H9 (cell line): ENCODE data around the gene LHPP. TPM values are rescaled to one million over a fixed set of nuclear protein-coding genes. Genes with fewer than 3 reads are reported as not detected.

Experiments used
- DNase-seq: peaks from one replicate; pipeline ENCODE4 v3.0.0-alpha.2; 2017
- H2AFZ ChIP-seq: one replicate; pipeline ENCODE4 v1.6.1; 2013; ENCODE audit warnings: mild to moderate bottlenecking, low read length, control low read depth, moderate library complexity
- H2AK5ac ChIP-seq: 2 replicates; pipeline ENCODE4 v1.6.1; 2013; ENCODE audit warnings: low read length, control low read depth, mixed read lengths; ENCODE audit not compliant: insufficient read length
- H2BK120ac ChIP-seq: one replicate; pipeline ENCODE4 v1.6.1; 2013; ENCODE audit warnings: low read depth, mild to moderate bottlenecking, low read length, control low read depth, inconsistent platforms; ENCODE audit not compliant: poor library complexity, severe bottlenecking
- H2BK12ac ChIP-seq: 2 replicates; pipeline ENCODE4 v1.6.1; 2013; ENCODE audit warnings: low read length, control low read depth, mixed read lengths, low read depth; ENCODE audit not compliant: insufficient read length
- H2BK15ac ChIP-seq: 2 replicates; pipeline ENCODE4 v1.6.1; 2013; ENCODE audit warnings: low read depth, low read length, control low read depth
- H2BK20ac ChIP-seq: one replicate; pipeline ENCODE4 v1.6.1; 2013; ENCODE audit warnings: low read depth, mild to moderate bottlenecking, low read length, control low read depth, inconsistent platforms; ENCODE audit not compliant: poor library complexity, severe bottlenecking
- H2BK5ac ChIP-seq: 2 replicates; pipeline ENCODE4 v1.6.1; 2013; ENCODE audit warnings: low read length, control low read depth, mixed read lengths; ENCODE audit not compliant: insufficient read length
- H3K14ac ChIP-seq: 2 replicates; pipeline ENCODE4 v1.6.1; 2013; ENCODE audit warnings: low read length, control low read depth; ENCODE audit not compliant: insufficient read depth
- H3K18ac ChIP-seq: 2 replicates; pipeline ENCODE4 v1.6.1; 2013; ENCODE audit warnings: low read depth, mild to moderate bottlenecking, mixed read lengths, low read length, control low read depth; ENCODE audit not compliant: insufficient read length
- H3K23ac ChIP-seq: 2 replicates; pipeline ENCODE4 v1.6.1; 2013; ENCODE audit warnings: low read length, control low read depth, mixed read lengths, low read depth; ENCODE audit not compliant: insufficient read length
- H3K23me2 ChIP-seq: 2 replicates; pipeline ENCODE4 v1.6.1; 2013; ENCODE audit warnings: low read depth, mild to moderate bottlenecking, mixed read lengths, low read length, control low read depth; ENCODE audit not compliant: insufficient read length, poor library complexity, severe bottlenecking
- H3K27ac ChIP-seq: 2 replicates; pipeline ENCODE4 v1.5.1; 2013; ENCODE audit warnings: low read length, control low read depth, mixed read lengths, low read depth; ENCODE audit not compliant: insufficient read length
- H3K27me3 ChIP-seq: 2 replicates; pipeline ENCODE4 v1.6.1; 2013; ENCODE audit warnings: low read length, control low read depth, inconsistent platforms; ENCODE audit not compliant: insufficient read depth
- H3K4ac ChIP-seq: 2 replicates; pipeline ENCODE4 v1.6.1; 2013; ENCODE audit warnings: low read depth, mild to moderate bottlenecking, control low read depth, inconsistent platforms, low read length, moderate library complexity
- H3K4me1 ChIP-seq: 2 replicates; pipeline ENCODE4 v1.6.1; 2013; ENCODE audit warnings: low read length, control low read depth, inconsistent platforms; ENCODE audit not compliant: insufficient read depth
- H3K4me2 ChIP-seq: 2 replicates; pipeline ENCODE4 v1.6.1; 2013; ENCODE audit warnings: low read length, control low read depth, mixed read lengths; ENCODE audit not compliant: insufficient read length, insufficient read depth
- H3K56ac ChIP-seq: 2 replicates; pipeline ENCODE4 v1.6.1; 2013; ENCODE audit warnings: low read depth, mild to moderate bottlenecking, mixed read lengths, low read length, control low read depth; ENCODE audit not compliant: insufficient read length
- H3K79me1 ChIP-seq: 2 replicates; pipeline ENCODE4 v1.6.1; 2013; ENCODE audit warnings: low read depth, mild to moderate bottlenecking, moderate library complexity, low read length, control low read depth, inconsistent platforms; ENCODE audit not compliant: insufficient read depth, poor library complexity, severe bottlenecking
- H3K79me2 ChIP-seq: 2 replicates; pipeline ENCODE4 v1.6.1; 2013; ENCODE audit warnings: low read length, control low read depth, inconsistent platforms; ENCODE audit not compliant: insufficient read depth
- H3K9ac ChIP-seq: 2 replicates; pipeline ENCODE4 v1.6.1; 2013; ENCODE audit warnings: low read length, control low read depth, mixed read lengths; ENCODE audit not compliant: insufficient read length; ENCODE audit errors: extremely low read depth
- H3K9me3 ChIP-seq: one replicate; pipeline ENCODE4 v1.6.1; 2013; ENCODE audit warnings: low read depth, low read length, inconsistent platforms; ENCODE audit not compliant: control insufficient read depth
- H3T11ph ChIP-seq: one replicate; pipeline ENCODE4 v1.6.1; 2013; ENCODE audit warnings: mild to moderate bottlenecking, low read length, control low read depth, inconsistent platforms
- H4K20me1 ChIP-seq: one replicate; pipeline ENCODE4 v1.6.1; 2013; ENCODE audit not compliant: control insufficient read depth, insufficient read length, insufficient read depth
- H4K5ac ChIP-seq: 2 replicates; pipeline ENCODE4 v1.6.1; 2013; ENCODE audit warnings: low read depth, mild to moderate bottlenecking, mixed read lengths, low read length, control low read depth; ENCODE audit not compliant: insufficient read length
- H4K8ac ChIP-seq: replicated peaks from 2 replicates; pipeline ENCODE4 v1.6.1; 2013; ENCODE audit warnings: low read length, control low read depth, mixed read lengths, low read depth; ENCODE audit not compliant: insufficient read length
- H4K91ac ChIP-seq: 2 replicates; pipeline ENCODE4 v1.6.1; 2013; ENCODE audit warnings: low read depth, mild to moderate bottlenecking, moderate library complexity, mixed read lengths, low read length, control low read depth; ENCODE audit not compliant: insufficient read length
- H3K27ac Mint-ChIP-seq, 3 experiments: 2 replicates in 2 of 3; 3 replicates in 1 of 3; pipeline ENCODE4 v1.8.0; 2020 to 2021; ENCODE audit warnings: mixed read lengths in 3 of 3, mild to moderate bottlenecking in 1 of 3, moderate library complexity in 1 of 3
- H3K27me3 Mint-ChIP-seq: 2 replicates; pipeline ENCODE4 v1.8.0; 2021; ENCODE audit warnings: low read depth, mild to moderate bottlenecking, moderate library complexity, mixed read lengths
- H3K36me3 Mint-ChIP-seq, 3 experiments: 2 replicates in 2 of 3; 3 replicates in 1 of 3; pipeline ENCODE4 v1.8.0; 2020 to 2021; ENCODE audit warnings: low read depth in 3 of 3, mixed read lengths in 3 of 3; ENCODE audit not compliant: insufficient read depth in 1 of 3
- H3K4me1 Mint-ChIP-seq, 2 experiments: 2 replicates each; pipeline ENCODE4 v1.8.0; 2020; ENCODE audit warnings: mixed read lengths in 2 of 2
- H3K4me3 Mint-ChIP-seq, 2 experiments: 2 replicates in 1 of 2; 3 replicates in 1 of 2; pipeline ENCODE4 v1.8.0; 2020 to 2021; ENCODE audit warnings: mild to moderate bottlenecking in 2 of 2, mixed read lengths in 2 of 2, moderate library complexity in 1 of 2
- H3K9me3 Mint-ChIP-seq, 2 experiments: 2 replicates in 1 of 2; 3 replicates in 1 of 2; pipeline ENCODE4 v1.8.0; 2020; ENCODE audit warnings: mild to moderate bottlenecking in 2 of 2, mixed read lengths in 2 of 2, moderate library complexity in 1 of 2
- WGBS: extraction: QIAGEN DNeasy Blood & Tissue Kit; methylation state at CpG from one replicate; pipeline ENCODE4 v1.1.7; 2013; ENCODE audit warnings: missing lambda C conversion rate, low lambda C conversion rate, mixed read lengths; ENCODE audit not compliant: insufficient read length; ENCODE audit errors: extremely low coverage; 5-methylcytosine and 5-hydroxymethylcytosine counted together
- total RNA-seq: library from RNA; stranded (reverse); gene quantifications from 2 replicates; pipeline ENCODE4 v1.2.1, GENCODE V29; 2021
- TF ChIP-seq, protein P1 (sequence below): fragments of 200-600 bp; sonication (generic); conservative IDR thresholded peaks from 3 replicates; pipeline ENCODE4 v1.8.0; 2021; ENCODE audit warnings: antibody characterized with exemption, mild to moderate bottlenecking

The LHPP gene
- total RNA-seq, 1 experiment from 2014 or later = 29.6 TPM

DNA sequence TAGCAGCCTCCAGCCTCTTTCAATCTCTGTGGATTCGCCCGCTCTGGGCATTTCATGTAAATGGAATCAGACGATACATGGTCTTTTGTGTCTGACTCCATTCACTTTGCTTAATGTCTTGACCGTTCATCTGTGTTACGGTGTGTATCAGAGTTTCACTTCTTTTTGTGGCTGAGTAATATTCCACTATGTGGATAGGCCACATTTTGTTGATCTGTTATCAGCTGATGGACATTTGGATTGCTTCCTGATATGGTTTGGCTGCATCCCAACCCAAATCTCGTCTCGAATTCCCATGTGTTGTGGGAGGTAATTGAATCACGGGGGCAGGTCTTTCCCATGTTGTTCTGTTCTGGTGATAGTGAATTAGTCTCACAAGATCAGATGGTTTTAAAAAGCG, 109.0 kb downstream of the LHPP start:
- Histone ChIP-seq H2BK120ac (no peak overlapping the region), H3K9ac (no peak overlapping the region), H3K4me1 (peaks cover under 1% of the 10 kb centered on the region; the same call in 1 of the 2 replicates), H4K8ac (no peak overlapping the region), H2BK5ac (no peak overlapping the region), H3K4me2 (no peak overlapping the region), H2AK5ac (no peak overlapping the region), H2BK20ac (no peak overlapping the region), H3K23ac (no peak overlapping the region), H4K91ac (no peak overlapping the region), H3K79me1 (no peaks in the 10 kb centered on the region), H3K27me3 (no peaks in the 10 kb centered on the region), H3K56ac (no peak overlapping the region), H3K18ac (no peak overlapping the region), H3K79me2 (no peaks in the 10 kb centered on the region), H2BK12ac (no peak overlapping the region), H3T11ph (no peak overlapping the region), H2BK15ac (no peak overlapping the region), H4K20me1 (no peaks in the 10 kb centered on the region), H3K9me3 (no peaks in the 10 kb centered on the region), H3K4ac (no peak overlapping the region), H3K14ac (no peak overlapping the region), H3K27ac (no peak overlapping the region), H2AFZ (no peak overlapping the region), H3K23me2 (no peaks in the 10 kb centered on the region), H4K5ac (no peak overlapping the region)
- DNase-seq = no peak
- H3K36me3 Mint-ChIP-seq = no peaks in the 10 kb centered on the region
- WGBS = no CpG with 5 or more reads among the region's 9 CpGs
- no peak overlapping the region for H3K4me3 Mint-ChIP-seq
- H3K27me3 Mint-ChIP-seq = no peaks in the 10 kb centered on the region; the same call in 1 of the 2 replicates
- TF ChIP-seq, protein P1, sequence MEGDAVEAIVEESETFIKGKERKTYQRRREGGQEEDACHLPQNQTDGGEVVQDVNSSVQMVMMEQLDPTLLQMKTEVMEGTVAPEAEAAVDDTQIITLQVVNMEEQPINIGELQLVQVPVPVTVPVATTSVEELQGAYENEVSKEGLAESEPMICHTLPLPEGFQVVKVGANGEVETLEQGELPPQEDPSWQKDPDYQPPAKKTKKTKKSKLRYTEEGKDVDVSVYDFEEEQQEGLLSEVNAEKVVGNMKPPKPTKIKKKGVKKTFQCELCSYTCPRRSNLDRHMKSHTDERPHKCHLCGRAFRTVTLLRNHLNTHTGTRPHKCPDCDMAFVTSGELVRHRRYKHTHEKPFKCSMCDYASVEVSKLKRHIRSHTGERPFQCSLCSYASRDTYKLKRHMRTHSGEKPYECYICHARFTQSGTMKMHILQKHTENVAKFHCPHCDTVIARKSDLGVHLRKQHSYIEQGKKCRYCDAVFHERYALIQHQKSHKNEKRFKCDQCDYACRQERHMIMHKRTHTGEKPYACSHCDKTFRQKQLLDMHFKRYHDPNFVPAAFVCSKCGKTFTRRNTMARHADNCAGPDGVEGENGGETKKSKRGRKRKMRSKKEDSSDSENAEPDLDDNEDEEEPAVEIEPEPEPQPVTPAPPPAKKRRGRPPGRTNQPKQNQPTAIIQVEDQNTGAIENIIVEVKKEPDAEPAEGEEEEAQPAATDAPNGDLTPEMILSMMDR = no peak
- no peak overlapping the region for H3K27ac Mint-ChIP-seq
- H3K4me1 Mint-ChIP-seq = peaks cover 1 to 4% of the 10 kb centered on the region in 2 experiments
- peaks cover 0 to 3% of the 10 kb centered on the region in 2 experiments; a peak in 2 of 5 replicates for H3K9me3 Mint-ChIP-seq
